Activated CD8-positive, alpha-beta memory T cell treated with anti-CD3 and anti-CD28 coated beads, Interleukin-2, amount 50 U/mL, for 24 hours (primary cell): Measurements from ENCODE around the gene ARHGEF10L.

Experiments
- DNase-seq: peaks from one replicate; pipeline ENCODE4 v3.0.0-alpha.2; 2020; ENCODE audit errors: extremely low read depth

ARHGEF10L gene

DNA sequence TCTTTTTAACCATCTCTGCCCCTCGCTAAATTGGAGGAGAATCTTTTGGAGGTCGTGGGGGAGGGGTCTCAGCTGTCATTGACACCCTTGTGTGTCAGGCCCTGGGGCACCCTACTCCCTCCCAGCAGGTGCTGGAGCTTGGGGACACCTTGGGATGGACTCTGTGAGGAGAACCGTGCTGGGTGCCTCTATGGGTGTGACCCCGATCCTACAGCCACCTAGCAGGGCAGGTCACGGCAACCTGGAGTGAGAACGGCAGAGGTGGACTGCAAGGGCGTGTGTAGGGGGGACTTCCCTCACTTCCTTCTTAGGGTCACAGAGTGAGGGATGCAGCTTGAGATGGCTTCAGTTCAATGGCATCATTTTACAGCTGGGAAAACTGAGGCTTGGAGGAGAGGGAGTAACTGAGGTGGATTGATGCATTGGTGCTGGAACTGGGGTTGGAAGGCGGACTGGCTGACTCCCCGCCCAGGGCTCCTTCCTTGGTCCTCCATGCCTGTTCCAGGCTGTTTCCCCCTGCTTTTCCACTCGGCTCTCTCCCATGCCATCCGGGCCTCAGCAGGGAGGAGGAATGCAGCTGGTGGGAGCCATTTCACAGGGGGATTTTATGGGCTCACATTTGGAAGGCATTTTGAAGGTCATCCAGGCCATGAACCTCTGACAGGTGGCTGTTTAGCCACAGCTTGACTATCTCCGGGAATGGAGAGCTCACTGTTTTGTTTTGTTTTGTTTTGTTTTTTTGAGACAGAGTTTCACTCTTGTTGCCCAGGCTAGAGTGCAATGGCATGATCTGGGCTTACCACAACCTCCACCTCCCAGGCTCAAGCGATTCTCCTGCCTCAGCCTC lies 18.8 kb upstream of the ARHGEF10L start:
- DNase-seq = no peak

DNA sequence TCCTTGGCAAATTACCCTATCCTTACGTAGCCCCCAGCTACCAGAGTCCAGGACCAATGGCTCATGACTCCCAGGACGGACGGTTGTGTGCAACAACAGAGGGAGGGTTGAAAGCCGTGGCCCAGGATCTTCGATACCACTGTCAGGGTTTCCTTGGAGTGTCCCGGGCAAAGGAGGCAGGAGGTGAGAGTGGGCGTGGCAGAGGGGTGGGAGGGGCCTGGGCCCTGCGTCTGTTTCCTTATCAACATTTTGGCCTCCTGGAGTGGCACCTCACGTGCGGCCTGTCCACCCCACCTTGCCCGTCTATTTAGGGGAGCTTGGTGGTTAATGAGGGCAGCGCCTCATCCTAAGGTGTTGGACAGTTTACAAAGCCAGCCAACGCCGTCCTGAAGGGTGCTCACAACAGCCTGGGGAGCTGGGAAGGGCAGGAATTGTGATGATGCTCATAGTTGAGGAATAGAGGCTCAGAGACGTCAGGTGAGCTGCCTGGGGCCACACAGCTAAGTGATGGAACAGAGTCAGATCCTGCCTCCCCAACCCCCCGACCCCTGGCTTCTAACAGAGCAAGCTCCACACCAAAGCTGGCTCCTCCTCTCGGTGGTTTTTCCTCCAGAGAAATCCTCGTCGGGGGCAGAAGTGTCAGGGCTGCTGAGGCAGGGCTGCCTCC lies 17.4 kb upstream of the ARHGEF10L start:
- DNase-seq = no peak

DNA sequence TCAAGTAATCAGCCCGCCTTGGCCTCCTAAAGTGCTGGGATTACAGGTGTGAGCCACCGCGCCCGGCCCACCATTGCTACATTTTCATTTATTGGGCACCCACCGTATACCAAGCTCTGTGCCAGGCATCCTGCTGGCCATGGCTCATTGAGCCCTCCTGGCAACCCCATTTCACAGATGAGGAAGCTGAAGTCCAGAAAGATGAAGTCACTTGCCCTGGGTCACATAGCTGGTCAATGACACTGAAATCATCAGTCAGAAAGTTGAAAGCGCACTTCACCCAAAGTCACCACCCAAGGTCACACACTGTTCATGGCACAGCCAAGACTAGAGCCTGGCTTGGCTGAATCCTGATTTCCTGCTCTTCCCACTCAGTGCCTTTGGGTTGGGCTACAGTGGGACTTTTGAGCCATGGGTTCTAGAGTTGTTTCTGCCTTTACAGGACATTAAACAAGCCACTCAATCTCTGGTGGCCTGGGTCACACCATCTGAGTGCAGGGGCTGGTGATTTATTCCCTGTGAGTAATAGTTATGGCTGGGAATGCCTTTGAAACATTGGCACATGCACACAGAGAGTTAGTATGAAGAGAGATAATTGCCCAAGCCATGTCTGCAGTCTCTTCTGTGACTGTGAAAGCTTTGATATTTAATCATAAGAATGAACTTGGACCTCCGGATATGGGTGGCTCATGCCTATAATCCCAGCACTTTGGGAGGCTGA lies 16.0 kb upstream of the ARHGEF10L start:
- no peak for DNase-seq

DNA sequence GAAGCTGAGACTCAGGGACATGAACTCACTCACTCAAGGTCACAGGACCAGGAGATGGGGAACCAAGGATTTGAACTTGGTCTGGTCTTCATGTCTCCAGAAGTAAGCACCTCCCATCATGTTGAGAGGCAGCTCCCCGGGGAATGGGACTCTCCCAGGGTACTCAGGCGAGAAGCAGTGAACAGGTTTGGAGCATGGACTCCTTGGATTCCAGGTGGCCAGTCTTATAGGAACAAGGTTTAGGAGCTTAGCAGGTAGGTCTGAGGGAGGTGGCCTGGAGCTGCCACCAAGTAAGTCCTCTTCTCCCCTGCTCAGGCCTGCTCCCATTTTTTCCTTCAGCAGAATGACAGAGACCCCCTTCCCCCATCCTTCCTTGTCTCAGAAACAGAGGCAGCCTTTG lies 14.9 kb upstream of the ARHGEF10L start:
- no peak for DNase-seq

DNA sequence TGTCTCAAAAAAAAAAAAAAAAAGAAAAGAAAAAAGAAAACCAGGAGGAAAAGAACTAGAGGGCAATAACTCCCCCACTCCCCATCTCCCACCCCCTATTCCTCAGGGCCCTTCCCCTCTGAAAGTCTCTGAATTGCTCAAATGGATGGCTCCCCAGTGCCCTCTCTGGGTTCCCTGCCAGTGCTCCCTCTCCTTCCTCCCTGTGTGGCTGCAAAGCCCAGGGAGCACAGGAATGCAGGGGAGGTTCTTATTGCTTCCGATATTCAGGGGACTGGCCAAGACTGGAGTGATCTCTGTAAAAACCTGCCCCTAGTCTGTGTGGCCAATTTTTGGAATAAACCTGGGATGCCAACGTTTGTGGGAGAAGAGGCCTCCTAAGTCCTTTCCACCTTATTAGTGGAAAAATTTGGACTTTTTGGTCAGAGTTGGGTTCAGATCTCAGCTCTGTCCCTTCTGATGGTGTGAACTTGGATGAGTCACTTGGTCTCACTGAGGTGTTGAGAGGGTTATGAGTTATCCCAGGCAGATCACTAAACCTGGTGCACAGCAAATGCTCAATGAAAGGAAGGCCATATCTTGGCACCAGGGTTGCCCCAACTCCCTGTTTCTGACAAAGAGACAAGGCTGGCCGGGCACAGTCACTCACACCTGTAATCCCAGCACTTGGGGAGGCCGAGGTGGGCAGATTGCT lies 13.4 kb upstream of the ARHGEF10L start:
- no peak for DNase-seq

DNA sequence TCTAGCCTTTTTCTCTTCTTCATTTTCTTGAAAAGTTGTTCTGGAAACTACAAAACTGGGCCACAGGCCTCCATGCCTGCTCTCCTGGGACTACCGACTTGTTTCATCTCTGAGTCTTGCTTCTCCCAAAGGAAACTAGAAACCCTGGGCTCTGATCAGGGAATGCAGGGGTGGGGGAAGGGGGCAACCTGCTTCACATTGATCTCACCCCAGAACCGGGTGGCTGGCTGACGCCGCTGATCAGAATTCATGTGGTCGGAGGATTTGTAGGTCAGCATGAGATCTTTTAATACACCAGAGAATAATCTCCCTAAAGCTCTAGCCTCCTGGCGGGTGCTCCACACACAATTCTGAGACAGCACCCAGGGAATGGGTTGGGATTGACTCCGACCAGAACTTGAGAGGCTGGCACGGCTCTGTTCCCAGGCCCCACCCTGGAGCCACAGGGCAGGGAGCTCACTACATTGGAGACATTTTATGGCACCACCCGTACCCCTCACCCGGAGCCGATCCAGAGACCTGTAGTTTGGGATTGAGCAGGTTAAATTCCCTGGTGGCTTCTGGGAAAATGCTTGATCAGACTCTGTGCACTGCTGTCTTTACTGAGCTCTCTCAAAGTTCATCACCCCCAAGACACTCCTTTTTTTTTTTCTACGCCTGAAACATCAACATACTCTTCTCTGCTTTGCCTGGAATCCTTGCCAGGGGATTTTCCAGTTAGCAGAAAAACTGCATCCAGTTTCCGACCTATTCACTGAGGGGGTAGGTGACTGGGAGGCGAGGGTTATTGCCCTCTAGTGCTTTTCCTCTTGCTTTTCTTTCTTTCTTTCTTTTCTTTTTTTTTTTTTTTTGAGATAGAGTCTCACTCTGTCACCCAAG lies 12.2 kb upstream of the ARHGEF10L start:
- DNase-seq = no peak

DNA sequence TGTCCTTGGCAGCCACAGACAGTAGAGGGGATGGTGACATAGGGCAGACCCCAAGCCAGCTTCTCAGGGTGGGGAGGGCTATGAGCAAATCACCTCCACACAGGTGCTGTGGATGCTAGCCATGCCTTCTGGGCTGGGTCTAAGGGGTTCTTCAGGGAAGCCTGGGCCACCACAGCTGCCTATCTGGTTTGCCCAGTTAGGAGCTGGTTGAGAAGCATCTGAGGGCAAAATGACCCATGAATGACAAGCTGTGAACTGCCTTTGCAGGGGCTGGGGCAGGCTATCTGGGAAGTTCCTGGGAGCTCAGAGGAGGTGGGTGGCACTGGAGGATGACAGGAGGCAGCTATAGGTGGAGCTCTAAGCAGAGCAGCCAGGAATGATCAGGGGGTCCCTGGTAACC lies 10.1 kb upstream of the ARHGEF10L start:
- DNase-seq = no peak

DNA sequence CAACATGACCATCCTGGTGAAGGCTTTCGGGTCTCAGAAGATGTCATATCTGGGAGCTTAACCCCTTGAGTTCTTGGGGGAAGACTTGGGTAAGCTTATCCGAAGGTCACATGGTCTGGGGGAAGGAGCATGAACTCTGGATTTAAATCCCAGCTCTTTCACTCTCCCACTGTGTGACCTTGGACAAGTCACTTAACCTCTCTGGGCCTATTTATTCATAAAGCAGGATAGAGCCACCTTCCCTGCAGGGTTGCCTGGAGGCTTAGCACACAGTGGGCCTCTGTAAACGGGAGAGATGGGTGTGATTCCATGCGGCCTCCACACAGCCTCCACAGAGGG lies 8.2 kb upstream of the ARHGEF10L start:
- no peak for DNase-seq

DNA sequence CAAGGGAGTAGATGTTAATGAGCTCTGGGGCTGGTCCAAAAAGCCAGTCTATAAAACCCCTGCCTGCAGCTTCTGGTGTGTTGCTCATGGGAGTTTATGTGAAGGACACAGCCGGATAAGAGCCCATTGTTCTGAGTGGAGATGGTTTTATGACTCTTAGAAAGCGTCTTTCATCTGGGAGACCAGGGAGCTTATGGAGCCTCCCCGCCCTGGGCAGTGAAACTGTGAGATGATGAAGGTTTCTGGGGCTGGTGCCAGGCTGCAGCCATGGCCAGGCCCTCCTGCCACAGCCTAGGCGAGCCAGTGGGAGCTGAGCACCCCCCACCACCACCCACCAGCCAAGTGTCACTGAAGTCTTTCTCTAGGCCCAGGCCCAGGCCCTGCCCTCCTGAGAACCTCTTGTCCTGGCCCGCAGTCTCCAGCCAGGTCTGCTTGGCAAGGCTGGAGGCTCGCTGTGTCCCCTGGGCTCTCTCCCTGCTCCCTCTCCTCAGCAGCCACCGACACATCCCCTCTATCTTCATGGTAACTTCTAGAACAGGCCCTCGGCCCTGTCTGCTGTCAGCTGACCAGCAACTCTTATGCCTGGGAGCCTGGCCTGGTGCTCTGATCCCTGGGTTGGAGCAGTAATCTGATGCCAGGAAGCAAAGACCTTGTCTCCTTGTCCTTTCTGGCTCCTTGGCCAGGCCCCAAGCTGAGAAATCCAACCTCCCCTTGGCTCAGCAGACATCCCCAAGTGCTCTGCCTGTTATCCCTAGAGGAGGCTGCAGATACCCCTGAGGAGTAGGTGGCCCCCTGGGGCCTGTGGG lies 7.6 kb upstream of the ARHGEF10L start:
- DNase-seq = no peak

DNA sequence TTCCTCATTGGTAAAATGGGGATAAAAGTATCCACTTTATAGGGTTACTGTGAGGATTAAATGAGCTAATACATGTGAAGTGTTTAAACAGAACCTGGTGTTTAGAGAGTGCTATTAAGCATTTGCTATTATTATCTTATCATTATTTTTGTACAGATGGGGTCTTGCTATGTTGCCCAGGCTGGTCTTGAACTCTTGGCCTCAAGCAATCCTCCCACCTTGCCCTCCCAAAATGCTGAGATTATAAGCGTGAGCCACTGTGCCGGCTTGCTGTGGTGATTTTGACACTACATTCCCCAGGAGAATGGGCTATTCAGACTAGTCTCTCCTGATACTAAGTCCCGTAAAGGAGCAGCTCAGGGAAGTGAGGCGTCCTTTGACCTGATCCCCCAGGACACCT lies 6.3 kb upstream of the ARHGEF10L start:
- DNase-seq = no peak

DNA sequence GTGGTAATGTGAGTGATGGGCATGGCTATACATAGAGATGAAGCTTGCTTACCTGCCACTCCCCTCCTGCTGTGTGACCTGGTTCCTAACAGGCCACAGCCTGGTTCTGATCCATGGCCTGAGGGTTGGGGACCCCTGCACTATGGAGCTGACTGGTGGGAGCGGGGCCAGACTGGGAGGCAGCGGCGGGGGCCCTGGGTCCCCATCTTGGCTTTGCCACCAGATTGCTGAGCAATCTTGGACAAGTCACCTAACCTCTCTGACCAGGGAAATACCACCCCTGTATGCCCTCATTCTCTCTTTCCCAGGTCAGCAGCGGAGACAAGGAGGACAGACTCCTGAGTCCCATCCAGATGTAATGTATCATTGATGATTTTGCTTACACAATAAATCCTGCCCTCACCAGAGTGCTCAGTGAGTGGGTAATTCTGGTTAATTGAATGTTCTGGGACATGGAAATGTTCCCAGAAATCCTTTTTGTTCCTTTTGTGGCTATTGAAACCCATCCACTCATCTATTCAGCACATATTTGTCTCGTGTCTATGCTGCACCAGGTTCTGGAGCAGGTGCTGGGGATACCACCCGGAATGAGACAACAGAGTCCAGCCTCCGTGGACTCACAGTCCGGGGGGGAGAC lies 4.1 kb upstream of the ARHGEF10L start:
- no peak for DNase-seq

DNA sequence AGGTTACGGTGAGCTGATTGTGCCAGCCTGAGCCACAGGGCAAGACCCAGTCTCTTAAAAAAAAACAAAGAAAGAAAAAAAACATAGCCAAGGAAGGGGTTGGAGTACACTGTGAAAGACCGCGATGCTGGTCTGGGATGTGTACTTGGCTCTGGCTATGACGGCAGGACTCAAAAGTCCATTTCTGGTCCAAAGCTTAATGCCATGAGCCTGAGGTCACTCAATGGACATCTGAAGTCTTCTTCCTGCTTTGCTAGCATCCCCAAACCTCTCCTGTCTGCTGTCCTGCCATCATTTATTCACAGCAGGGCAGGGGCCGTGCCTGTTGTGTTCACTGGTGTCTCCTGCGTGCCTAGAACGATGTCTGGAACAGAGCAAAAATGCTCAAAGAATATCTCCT lies 1.5 kb upstream of the ARHGEF10L start:
- DNase-seq = no peak

DNA sequence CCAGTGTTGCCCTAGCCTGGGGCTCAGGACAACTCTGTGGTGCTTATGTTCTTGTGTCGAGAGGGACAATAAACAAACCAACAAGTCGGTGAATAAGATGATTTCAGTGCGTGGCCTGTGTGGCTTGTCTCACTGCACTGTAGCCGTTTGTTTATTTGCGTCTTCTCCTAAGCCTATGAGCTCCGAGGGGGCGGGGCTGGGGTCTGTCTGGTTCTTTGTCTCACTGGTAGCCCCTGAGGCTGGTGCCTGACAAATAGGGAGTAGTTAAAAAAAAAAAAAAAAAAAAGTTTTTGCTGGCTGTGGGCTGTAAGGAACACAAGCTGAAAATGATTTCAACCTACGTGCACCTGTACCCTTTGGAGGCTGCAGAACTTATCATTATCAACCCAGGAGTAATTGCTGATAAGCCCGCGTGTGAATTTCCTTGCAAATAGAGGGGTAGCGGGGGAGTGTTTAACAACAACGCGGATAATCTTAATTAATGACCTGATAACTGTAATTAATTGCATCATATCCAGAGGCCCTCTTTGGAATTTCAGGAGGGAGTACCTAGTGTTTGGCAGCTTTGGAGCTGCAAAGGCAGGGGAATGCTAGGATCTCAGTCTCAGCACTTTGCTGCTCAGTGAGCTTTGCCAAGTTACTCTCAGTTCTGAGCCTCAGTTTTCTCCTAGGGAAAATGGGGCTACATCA lies 925 bp upstream of the ARHGEF10L start:
- no peak for DNase-seq

DNA sequence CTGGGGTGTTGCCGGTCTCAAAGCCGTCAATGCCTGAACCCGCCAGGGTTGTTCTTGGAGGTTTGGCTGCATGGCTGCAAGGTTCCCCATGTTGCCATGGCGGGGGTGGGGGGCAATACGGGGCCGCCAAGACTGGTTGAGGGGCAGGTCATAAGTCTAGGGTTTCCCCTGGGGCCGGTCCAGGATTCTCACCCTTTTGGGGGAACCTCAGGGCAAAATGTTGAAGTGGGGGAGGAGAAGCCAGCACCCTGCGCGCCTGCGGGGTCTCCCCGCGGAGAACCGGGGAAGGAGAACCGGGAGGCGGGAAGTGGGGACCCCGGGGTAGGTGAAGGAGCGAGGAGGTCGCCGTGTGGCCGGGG lies 401 bp upstream of the ARHGEF10L start:
- DNase-seq = no peak

DNA sequence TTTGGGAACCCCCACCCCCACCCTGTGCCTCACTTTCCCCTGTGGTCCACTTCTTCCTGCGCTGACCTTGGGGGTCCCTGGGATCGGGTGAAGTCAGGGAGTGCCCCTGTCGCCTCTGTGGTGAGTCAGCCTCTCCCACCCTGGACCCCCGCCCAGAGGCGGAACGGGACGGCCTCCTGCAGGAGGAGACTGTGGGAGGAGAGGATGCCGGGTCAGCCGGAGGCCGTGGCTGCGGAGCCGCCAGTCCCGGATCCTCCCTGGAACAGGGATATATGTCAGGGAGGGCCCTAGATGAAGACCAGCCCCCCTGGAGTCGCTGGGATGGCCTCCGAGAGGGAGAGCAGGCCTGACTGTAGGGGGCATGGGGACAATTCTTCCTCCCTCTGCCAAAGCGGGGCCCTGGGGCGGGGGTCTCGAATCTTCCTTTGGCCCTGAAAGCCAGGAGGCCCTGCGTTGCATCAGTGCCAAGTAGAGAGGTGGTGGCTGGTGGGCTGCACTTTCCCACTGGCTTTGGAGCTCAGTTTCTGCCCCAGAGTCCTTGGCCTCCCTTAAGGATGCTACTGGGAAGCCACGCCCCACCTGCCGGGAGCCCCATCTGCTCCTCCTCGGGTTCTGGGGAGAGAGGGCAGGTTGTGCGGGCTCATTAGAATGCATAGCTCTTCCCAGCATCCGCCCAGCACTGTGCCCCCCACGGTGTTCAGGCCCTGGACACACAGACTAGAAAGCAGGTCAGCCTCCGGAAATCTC lies 930 bp downstream of the ARHGEF10L start:
- no peak for DNase-seq

DNA sequence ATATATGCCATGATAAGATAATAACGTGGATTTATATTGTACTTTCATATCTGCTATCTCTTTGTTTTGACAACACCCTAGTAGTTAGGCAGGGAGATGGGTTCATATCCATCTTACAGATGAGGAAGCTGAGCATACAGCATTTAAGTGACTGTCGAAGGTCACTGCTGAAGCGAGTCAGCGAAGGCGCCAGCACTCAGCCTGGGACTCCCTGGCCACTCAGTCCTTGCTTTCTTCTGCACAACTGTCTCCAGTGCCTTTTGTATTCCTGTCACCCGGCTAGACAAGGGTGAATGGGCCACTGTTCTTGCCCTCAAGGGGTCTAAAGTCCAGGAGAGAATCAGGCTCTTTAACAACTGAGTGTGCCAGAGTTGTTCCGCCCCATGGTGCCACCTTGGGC lies 3.1 kb downstream of the ARHGEF10L start:
- no peak for DNase-seq

DNA sequence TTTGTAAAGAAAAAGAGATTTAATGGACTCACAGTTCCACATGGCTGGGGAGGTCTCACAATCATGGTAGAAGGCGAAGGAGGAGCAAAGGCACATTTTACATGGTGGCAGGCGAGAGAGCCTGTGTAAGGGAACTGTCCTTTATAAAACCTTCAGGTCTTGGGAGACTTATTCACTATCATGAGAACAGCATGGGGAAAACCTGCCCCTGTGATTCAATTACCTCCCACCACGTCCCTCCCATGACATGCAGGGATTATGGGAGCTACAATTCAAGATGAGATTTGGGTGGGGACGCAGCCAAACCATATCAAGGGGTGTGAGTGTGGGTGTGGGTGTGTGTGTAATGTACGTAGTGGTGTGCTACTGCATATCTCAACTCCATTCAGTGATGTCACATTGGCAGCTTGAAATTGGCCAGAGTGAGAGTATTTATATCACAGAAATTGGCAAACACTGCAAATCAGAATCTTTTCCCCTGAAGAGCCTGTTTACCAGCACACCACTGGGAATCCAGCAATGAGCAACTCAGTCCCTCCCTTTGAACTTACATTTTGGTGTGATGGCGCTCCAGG lies 5.4 kb downstream of the ARHGEF10L start:
- DNase-seq = no peak

DNA sequence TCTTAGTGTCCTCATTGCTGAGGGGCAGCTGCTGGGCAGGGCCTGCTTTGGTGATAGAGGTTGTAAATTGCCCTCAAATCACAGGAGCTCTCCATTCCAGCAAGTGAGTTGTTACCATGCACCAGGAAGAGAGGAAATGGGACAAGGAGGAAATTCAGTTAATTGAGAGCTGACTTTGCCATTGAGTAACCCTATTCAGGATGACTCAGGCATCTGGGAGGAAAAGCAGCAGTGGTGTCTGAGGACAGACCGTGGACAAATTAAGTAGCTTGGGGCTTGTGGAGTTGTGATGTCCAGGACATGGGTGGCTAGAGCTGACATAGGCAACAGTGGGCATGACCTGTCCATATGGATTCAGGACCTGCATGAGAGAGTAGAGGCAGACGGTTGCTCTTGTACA lies 5.9 kb downstream of the ARHGEF10L start:
- DNase-seq = no peak
